GM21423 (cell line): ENCODE results near the gene PTK6.

ENCODE experiments used
- ATAC-seq: cut with Tn5 transposase; IDR thresholded peaks from one replicate; pipeline ENCODE4 v1.9.1; 2021; ENCODE audit warnings: mild to moderate bottlenecking, moderate library complexity; ENCODE audit not compliant: unreplicated experiment

The PTK6 gene

DNA sequence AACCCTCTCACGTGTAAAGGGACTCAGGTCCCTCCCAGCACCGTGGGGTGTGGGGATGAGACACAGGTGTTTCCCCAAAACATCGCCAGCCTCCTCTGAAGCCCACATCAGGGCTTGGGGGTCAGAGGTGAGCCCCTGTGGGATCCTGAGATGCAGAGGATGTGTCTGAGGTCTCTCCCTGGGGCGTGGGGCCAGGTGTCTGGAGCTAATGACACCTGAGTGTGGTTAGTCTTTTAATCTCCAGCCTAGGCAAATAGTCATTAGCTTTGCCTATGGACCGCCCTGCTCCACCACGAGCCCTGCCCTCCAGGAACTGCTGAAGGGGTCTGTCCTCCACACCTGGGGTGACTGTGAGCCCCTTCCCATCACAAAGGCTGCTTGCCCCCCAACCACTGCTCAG, 8.6 kb upstream of the PTK6 start:
- ATAC-seq = no peak

DNA sequence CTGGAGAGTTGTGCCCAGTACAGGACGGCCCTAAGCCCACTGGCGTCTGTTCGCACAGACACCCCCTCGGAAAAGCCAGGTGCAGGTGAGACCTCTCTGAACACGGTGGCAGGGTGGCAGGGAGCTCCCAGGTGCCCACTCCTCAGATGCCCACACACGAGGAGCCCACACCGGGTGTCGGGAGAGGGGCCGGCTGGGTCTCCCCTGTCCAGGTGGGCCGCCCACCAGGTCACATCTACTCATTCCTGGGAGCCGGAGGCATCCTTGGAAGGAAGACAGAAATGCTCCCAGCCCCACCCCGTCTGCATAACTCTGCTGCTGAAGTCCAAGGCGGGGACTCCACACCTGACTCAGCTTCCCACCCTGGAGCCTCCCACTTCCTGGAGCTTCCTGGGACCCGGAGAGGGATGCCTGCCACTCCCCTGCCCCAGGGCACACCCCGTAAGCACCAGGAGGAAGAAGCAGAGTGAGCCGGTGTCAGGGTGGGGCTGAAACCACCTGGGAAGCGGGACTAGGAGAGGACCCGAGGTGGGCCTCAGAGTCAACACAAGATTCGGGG, 7.9 kb upstream of the PTK6 start:
- ATAC-seq = no peak

DNA sequence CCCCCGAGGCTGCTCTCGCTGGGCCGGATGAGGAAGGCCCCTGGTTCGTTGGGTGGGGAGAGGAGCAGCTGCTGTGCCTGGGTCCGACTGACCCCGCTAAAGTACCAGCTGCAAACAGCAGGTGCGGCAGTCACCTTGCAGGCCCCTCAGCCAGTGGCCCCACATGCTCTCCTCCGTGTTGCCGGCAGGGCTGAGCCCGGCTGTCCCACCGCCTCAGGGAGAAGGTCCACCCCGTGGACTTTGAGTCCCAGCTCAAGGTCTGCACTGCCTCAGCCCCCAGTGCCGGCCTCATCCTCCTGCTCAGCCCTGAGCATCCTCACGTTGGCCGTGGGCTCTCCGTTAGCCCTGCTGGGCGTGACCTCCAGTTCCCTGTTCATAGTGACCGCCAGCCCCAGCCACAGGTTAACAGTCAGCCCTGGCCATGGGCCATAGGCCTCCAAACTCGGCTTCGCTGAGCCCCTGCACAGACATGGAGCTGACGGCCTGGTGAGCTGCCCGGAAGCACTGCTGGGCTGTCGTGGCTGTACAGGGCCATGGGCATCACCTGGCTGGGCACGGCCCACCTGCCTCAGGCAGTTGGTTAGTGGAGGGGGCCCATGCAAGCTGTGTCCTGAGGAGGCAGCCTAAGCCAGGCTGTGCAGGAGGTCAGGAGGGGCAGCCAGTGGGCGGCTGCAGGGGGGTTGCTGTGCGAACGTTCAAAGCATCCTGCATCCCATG, 7.2 kb upstream of the PTK6 start:
- no peak for ATAC-seq

DNA sequence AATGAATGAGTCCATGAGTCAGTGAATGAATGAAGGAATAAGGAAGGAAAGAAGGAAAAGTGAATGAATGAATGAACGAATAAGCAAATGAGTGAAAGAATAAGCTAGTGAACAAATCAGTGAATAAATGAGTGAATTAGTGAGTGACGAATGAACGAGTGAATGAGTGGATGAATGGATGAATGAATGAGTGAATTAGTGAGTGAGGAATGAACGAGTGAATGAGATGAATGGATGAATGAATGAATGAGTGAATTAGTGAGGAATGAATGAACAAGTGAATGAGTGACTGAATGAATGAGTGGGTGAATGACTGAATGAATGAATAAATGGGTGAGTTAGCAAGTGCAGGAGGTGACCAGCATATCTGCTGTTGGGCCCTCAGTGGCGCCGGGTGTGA, 6.6 kb upstream of the PTK6 start:
- ATAC-seq = no peak

DNA sequence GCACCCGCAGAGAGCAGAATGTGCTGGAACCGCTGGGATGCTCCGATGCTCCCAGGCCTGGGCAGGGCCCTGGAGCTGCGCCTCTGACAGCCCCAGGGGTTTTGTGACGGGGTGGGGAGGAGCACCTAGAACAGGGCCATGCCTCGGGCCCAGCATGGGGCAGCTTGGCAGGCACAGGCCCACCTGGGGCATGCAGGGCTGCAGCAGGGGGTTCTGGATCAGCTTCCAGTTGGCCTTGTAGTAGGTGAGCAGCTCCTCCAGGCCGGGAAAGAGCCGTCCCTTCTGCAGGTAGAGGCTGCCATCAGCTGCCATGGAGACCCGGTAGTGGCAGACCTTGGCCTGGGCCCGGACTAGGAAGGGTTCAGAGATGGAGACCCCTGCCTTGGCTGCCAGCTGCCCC, 6.0 kb upstream of the PTK6 start:
- no peak for ATAC-seq

DNA sequence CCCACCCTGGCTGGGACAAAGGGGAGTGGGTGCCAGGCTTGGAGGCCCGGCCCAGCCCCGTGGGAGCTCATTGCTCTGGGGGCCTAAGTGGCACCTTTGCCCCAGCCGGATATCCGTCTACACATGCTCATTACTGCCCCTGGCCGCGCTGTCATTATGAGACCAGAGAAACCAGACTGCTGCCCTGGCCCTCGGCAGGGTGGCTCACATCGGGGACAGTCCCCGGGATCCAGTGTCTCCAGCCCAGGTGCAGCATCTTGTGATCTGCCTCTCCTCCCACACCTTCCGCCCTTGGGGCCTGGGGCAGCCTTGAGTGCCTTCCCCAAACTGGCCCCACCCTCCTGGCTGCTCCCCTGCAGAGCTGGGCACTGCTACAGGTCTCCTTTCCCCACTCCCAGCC, 5.5 kb upstream of the PTK6 start:
- no peak for ATAC-seq

DNA sequence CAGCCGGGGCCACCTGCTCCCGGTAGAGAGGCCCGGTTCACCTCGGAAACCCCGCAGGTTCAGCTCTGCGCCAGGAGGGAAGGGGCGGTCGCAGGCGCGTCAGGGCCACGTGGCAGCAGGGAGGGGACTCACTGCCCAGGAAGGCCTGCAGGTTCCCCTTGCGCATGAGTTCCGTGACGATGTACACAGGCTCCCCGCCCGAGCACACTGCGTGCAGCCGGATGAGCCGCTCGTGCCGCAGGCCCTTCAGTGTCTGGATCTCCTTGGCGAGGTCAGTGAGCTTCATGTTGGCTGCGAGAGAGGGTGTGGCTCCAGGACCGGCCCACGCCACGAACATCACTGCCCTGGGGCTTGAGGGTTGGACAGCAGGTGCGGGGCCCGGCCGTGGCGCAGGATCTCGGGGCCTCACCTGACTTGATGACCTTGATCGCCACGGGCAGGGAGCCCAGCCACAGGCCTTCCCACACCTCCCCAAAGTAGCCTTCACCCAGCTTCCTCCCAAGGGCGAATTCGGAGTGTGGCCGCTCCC, 4.9 kb upstream of the PTK6 start:
- no peak for ATAC-seq

DNA sequence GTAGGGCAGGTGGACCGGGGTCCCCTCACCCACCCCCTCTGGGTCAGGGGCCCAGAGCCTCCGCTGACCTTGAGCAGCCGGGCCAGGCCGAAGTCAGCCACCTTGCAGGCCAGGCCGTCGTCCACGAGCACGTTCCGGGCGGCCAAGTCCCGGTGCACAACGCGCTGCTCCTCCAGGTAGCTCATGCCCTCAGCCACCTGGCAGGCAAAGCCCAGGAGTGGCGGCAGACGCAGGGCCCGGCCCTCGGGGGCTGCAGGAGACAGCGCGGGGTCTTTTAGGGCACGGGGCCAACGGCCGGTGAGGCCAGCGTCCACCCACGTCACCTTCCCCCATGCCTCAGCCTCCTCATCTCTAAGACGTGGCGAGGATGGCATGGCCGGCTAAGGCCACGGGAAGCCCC, 4.2 kb upstream of the PTK6 start:
- no peak for ATAC-seq

DNA sequence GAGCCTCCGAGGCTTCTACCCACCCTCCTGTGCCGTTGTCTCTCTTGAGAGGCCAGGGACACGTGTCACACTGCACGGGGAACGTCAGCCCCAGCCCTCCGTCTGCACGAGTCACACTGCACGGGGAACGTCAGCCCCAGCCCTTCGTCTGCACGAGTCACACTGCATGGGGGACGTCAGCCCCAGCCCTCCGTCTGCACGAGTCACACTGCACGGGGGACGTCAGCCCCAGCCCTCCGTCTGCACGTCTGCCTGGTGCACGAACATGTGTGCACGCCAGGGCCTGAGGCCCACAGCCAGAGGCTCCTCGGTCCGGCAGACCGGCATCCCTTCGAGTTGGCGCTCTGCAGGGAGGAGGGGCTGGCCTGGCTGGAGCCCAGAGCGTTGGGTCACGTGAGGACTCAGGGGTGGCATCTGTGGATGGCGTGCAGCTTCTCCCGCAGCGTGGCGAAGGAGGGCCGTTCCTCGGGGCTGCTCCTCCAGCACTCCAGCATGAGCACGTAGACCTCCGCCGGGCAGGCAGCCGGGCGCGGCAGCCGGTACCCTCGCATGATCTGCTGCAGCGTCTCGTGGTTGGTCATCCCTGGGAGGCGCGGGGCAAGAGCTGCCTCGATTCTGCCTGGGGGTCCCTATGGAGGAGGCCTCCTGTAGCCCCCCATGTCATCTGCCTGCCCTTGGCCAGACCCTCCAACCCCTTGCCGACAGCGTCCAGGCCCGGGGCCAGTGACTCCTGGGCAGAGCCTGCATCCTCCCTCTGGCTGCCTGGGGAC, 3.4 kb upstream of the PTK6 start:
- ATAC-seq = no peak

DNA sequence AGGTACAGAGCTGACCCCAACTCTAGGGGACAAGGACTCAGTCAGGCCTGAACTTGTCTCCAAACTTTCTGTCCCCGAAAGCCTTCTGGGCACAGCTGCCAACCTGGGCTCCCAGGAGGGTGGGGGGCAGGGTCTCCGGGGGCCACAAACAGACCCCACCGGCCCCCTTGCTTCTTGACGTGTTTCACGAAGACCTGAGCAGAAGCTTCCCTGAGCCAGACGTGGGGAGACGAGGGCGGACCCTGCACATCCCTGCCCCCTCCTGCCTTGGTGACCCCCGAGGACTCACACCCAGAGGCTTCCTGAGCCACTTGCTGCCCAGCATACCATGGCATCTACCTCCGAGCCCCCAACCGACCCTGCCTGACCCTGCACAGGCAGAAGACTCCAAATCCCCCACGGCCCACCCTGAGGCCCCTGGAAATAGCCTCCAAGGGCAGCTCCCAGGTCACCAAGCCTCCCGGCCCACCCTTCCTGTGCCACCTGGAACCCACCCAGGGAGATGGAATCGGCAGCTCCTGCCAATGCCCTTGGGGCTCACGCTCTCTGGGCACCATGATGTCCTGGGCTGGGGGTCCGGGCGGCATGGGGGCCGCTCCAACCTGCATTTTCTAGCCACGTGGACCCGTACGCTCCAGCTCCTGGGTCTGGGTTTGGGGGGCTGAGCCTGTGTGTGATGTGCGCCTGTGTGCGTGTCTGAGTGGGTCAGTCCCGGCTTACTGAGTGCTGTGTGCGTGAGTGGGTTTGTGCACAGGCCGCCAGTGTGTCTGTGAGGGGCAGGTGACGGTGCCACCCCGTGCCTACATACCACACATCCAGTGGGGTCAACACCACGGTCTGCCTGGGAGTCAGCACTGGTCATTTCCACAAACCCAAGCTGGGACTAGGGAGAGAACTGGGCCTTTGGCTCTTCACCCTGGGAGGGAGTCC, 2.5 kb upstream of the PTK6 start:
- no peak for ATAC-seq

DNA sequence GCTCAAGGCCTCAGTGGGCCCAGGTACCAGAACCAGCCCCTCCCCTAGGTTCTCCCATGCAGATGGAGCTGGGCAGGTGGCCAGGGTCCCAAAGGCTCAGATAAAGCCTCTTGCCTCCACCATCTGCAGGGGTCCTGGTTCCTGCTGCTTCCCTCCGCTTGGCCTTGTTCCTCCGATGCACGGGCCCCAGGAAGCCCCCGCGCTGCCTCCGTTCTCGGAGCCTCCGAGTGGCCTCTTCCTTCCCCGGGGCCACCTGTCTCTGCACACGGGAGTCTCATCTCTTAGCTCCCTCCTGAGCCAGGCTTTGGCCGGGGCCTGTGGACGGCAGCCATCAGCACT, 1.9 kb upstream of the PTK6 start:
- ATAC-seq = no peak

DNA sequence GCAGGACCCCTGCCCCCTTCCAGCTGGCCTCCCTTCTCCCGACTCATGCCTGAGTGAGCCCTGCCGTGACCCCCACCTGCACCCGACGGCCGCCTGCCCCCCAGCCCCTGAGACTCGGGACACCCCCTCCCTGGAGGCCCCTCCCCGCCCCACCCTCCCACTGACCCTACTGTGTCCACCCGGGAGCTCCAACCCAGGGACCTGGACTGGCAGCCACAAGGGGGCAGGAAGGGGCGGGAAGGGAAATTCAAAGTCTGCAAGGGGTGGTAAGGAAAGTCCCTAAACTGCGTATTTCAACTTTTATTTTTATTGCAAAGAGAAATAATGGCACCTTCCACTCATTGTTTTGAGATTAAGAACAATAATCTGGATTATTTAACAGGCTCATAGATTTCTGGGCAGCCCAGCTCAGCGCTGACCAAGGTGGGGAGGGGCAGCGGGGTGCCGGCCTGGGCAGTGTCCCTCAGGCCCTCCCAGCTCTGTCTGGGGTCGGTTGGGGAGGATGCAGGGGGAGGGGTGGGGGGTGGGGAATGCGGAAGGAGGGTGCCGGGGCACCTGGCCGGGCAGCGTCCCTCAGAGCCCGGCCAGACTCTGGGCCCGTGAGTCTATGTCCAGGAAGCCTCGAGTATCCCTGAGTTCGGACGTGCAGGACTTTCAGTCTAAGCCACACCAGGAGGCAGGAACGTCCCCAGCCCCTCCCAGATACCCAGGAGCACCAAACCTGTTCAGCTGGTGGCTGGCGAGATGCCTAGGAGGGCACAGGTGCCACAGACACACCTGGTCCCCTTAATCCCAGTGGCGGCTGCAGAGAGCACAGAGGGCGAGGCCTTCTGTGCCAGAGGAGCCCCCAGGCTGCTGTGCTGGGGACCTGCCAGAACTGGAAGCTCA, 1.3 kb upstream of the PTK6 start:
- ATAC-seq = no peak

DNA sequence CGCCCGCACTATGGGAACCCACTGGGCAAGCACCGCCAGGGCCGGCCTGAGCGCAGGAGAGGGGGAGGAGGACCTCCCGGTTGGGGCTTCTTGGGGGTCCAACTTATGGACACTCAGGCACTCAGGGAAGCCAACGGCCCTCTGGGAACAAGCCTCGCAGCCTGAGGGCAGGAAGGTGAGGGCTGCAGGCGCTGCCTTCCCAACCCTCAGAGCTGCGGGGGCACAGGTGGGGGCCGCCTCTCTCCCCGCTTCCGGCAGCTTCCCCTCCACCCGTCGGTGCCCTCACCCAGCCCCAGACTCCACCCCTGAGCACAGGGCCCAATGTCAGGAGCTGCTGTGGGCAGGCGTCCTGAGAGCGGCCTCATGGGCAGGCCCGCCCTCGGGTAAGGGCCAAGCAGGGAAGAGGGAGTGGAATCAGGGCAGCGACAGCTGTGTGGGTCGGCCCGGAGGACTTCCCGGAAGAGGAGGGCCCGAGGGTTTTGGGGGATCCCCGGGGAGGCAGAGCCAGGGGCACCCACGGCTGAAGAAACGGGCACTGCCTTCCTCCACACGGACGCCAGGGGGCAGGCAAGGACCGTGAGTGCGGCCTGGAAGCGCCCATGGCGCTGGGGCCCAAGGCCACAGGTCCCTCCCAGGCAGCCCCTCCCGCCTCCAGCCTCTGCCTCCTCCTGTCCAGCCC, 488 bp upstream of the PTK6 start:
- ATAC-seq = peak; percentile 76

DNA sequence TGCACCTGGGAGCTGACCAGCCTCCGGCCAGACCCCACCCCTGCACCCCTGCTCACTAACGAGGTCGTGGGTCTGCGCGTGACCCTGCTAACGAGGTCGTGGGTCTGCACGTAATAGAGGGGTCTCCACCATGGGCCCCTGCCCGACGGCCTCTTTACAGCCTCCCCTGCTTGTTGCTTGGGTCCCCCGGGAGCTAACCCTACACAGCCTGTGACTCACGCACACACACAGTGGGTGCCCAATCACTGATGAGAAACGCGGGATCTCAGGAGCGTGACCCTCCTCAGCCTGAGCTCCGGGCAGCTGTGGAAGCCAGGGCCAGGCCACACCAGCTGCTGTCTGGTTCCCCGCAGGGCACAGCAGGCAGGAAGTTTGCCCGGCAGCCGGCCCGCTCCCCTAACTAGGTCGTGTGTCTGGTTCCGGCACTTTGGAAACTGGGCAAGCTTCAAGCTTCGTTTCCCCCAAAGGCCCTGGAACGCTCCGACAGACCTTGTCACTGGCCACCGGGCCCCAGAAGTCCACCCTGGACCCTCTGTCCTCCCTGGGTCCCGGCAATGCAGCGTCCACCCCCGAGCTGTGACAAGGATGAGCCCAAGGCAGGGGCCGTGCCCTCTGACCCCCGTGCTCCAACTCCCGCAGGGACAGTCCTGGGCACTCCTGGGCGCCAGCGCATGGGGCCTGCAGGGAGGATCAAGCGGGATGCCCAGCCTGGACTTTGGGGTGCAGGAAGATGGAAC, 767 bp downstream of the PTK6 start:
- no peak for ATAC-seq

DNA sequence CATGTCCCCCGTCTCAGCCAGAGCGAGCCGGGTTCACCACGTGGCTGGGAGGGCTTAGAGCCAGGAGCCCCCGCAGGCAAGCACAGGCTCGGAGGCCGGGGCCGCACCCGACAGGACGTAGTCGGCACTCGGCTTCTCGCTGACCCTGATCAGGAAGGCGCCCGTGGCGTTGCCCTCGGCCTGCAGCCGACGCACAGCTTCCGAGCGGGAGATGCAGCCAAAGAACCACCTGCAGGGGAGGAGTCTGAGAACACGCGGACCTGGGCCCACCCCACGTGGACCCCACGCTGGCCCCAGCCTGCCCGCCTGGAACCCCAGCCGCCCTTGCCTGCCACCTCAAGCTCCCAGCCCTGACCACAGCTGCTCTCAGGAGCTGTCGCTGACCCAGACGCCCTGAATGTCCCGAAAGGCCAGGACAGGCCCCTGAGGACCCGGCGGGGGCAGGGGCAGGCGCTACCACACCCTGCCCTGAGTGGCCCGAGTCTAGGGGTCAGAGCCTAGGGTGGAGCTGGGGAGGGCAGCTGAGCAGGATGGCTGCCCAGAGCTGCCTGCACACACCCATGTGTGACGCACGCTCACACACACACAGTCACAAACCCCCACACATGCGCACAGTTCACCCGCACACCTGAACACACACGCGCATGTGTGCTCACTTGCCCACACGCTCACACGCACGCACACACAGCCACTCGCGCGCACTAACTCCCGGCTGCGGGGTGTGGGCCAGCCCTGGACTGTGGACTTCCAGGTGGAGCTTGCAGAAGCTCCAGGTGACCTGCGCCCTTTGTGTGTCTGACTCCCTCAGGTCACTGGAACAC, 2.1 kb downstream of the PTK6 start:
- ATAC-seq = no peak

DNA sequence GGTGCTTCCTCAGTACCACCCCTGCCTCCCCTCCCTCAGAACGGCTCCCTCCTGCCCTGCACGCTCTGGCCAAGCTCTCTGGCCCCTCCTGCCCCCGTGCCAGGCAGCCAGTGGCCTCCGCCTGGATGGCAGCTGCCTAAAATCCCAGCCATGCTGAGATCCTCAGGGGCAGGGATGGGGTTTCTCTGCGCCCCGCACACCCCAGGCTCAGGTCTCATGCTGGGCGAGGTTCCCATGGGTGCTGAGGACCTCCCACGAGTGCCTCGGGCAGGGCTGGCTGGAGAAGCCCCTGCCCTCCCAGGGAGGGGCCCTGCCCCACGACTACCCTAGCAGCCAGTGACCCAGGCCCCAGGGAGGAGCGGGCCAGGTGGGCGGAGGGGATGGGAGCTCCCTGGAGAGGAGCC, 2.7 kb downstream of the PTK6 start:
- ATAC-seq = no peak

DNA sequence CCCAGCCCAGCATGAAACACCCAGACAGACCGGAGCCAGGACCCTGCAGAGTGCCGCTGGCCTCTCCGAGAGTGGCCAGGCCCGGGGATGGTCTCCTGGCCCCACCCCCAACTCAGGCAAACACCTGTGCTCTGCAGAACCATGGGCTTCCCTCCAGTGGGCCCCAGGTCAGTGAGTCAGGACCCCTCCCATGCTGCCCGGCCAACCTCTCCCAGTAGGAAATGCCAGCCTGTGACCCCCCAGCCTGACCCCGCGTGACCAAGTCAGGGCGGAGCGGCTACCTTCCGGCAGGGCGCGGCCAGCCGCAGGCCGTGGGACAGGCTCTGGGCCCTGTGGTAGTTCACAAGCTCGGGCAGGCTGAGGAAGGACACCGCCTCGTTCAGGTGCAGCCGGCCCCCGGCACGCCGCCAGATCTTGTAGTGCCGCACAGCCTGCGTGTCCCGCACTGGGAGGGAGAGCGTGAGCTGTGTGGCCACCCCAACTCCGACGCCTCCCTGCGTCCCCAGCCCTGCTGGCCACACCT, 3.2 kb downstream of the PTK6 start:
- no peak for ATAC-seq

DNA sequence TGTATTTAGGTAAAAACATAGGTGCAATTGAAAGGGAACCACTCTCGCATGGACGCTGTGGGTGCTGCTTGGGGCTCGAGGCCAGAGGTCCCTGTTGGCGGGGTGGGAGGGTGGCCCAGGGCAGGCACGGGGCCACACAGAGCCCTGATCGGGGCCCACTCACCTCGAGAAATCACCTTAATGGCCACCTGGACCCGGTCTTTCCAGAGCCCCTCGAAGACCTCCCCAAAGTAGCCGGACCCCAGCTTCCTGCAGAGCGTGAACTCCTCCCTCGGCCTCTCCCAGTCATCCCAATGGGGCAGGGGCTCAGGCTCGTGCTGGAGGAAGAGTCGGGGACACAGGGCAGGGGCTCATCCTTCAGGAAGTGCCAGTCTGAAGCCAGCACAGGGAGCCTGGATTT, 3.8 kb downstream of the PTK6 start:
- no peak for ATAC-seq
